ENCODE data around the gene ADAM15.

Gene ADAM15

GRCh38 chr1:155076371-155076770 is 25.3 kb downstream of the ADAM15 start:
- FAIRE-seq = no peak

- FAIRE-seq = no peak
Measured at GRCh38 chr1:155077346-155077745, 26.2 kb downstream of the ADAM15 start.

- FAIRE-seq = no peak
Measured at GRCh38 chr1:155077758-155078445, 26.8 kb downstream of the ADAM15 start.

- FAIRE-seq = no peak
Measured at GRCh38 chr1:155078469-155079209, 27.5 kb downstream of the ADAM15 start, which contains the start of gene EFNA3. EFNA3 (plus strand) TSS chr1:155078837; CDS start chr1:155078942, 105 bp downstream.

- no peak for FAIRE-seq
Measured at GRCh38 chr1:155079210-155079486, 28.0 kb downstream of the ADAM15 start.

GRCh38 chr1:155079487-155080311 is 28.6 kb downstream of the ADAM15 start:
- no peak for FAIRE-seq

- FAIRE-seq = no peak
Measured at GRCh38 chr1:155080312-155081228, 29.5 kb downstream of the ADAM15 start.

GRCh38 chr1:155081472-155082300 is 30.6 kb downstream of the ADAM15 start:
- no peak for FAIRE-seq

- no peak for FAIRE-seq
Measured at GRCh38 chr1:155082301-155083051, 31.4 kb downstream of the ADAM15 start.

- FAIRE-seq = no peak
Measured at GRCh38 chr1:155083052-155083541, 32.0 kb downstream of the ADAM15 start.

- FAIRE-seq = no peak
Measured at GRCh38 chr1:155083865-155084721, 33.0 kb downstream of the ADAM15 start.

- FAIRE-seq = peak; percentile 90
Measured at GRCh38 chr1:155084722-155085503, 33.8 kb downstream of the ADAM15 start.

- no peak for FAIRE-seq
Measured at GRCh38 chr1:155085504-155086127, 34.5 kb downstream of the ADAM15 start.

- FAIRE-seq = no peak
Measured at GRCh38 chr1:155086128-155086741, 35.1 kb downstream of the ADAM15 start.

GRCh38 chr1:155086856-155087535 is 35.9 kb downstream of the ADAM15 start:
- FAIRE-seq = no peak

- FAIRE-seq = no peak
Measured at GRCh38 chr1:155091071-155092051, 40.2 kb downstream of the ADAM15 start.

Measured in A204.1 (cell line).